Trophoblast cell (in vitro differentiated cells and primary cell): ENCODE measurements around the gene LHFPL2.
A peak's percentile ranks its signal among the peaks of the same experiment; 100 is the strongest.

Experiments used
- DNase-seq, 2 donors: peaks; one replicate each; pipeline ENCODE4 v3.0.0-alpha.2; 2016
- H2AFZ ChIP-seq: 2 replicates; pipeline ENCODE4 v1.6.1; 2013; ENCODE audit warnings: low read length, moderate library complexity, mild to moderate bottlenecking; ENCODE audit not compliant: insufficient read depth, poor library complexity
- H2AK5ac ChIP-seq: 2 replicates; pipeline ENCODE4 v1.6.1; 2013; ENCODE audit warnings: mild to moderate bottlenecking, low read length
- H2BK120ac ChIP-seq: 2 replicates; pipeline ENCODE4 v1.6.1; 2013; ENCODE audit warnings: low read length, mild to moderate bottlenecking, moderate library complexity; ENCODE audit not compliant: insufficient read depth, poor library complexity
- H2BK12ac ChIP-seq: 2 replicates; pipeline ENCODE4 v1.6.1; 2013; ENCODE audit warnings: mild to moderate bottlenecking, low read length, moderate library complexity
- H2BK5ac ChIP-seq: 2 replicates; pipeline ENCODE4 v1.6.1; 2013; ENCODE audit warnings: low read length, low read depth, moderate library complexity, mild to moderate bottlenecking; ENCODE audit not compliant: poor library complexity
- H3K14ac ChIP-seq: 2 replicates; pipeline ENCODE4 v1.6.1; 2013; ENCODE audit warnings: mild to moderate bottlenecking, low read length
- H3K18ac ChIP-seq: 2 replicates; pipeline ENCODE4 v1.6.1; 2013; ENCODE audit warnings: mild to moderate bottlenecking, low read length
- H3K23ac ChIP-seq: 2 replicates; pipeline ENCODE4 v1.6.1; 2013; ENCODE audit warnings: low read length
- H3K27ac ChIP-seq: 2 replicates; pipeline ENCODE4 v1.5.1; 2013; ENCODE audit warnings: low read depth, mild to moderate bottlenecking, inconsistent platforms, low read length, moderate library complexity
- H3K27me3 ChIP-seq: 2 replicates; pipeline ENCODE4 v1.6.1; 2013; ENCODE audit warnings: inconsistent platforms, mild to moderate bottlenecking, low read length, moderate library complexity; ENCODE audit not compliant: insufficient read depth
- H3K36me3 ChIP-seq, 2 experiments: 1 replicate in 1 of 2; 2 replicates in 1 of 2; pipeline ENCODE4 v1.6.1; 2013; ENCODE audit warnings: low read length in 2 of 2, mild to moderate bottlenecking in 2 of 2, moderate library complexity in 1 of 2; ENCODE audit not compliant: insufficient read depth in 2 of 2, control insufficient read depth in 1 of 2
- H3K4ac ChIP-seq: 2 replicates; pipeline ENCODE4 v1.6.1; 2013; ENCODE audit warnings: low read depth, mild to moderate bottlenecking, low read length, moderate library complexity
- H3K4me1 ChIP-seq, 2 experiments: 1 replicate in 1 of 2; 2 replicates in 1 of 2; pipeline ENCODE4 v1.6.1; 2013; ENCODE audit warnings: low read length in 2 of 2, mild to moderate bottlenecking in 2 of 2, moderate library complexity in 1 of 2; ENCODE audit not compliant: insufficient read depth in 2 of 2, control insufficient read depth in 1 of 2
- H3K4me2 ChIP-seq: 2 replicates; pipeline ENCODE4 v1.6.1; 2013; ENCODE audit warnings: inconsistent platforms, mild to moderate bottlenecking, low read length, moderate library complexity
- H3K4me3 ChIP-seq: 2 replicates; pipeline ENCODE4 v1.5.1; 2013; ENCODE audit warnings: mild to moderate bottlenecking, low read depth, low read length, inconsistent platforms
- H3K79me1 ChIP-seq: one replicate; pipeline ENCODE4 v1.6.1; 2013; ENCODE audit warnings: low read length
- H3K79me2 ChIP-seq: 2 replicates; pipeline ENCODE4 v1.6.1; 2013; ENCODE audit warnings: low read length, mild to moderate bottlenecking; ENCODE audit not compliant: control insufficient read depth, insufficient read depth, poor library complexity
- H3K9ac ChIP-seq: 2 replicates; pipeline ENCODE4 v1.6.1; 2013; ENCODE audit warnings: mild to moderate bottlenecking, low read length
- H3K9me3 ChIP-seq: 2 replicates; pipeline ENCODE4 v1.6.1; 2013; ENCODE audit warnings: low read depth, mild to moderate bottlenecking, control low read depth, inconsistent platforms, low read length; ENCODE audit not compliant: insufficient read depth
- H4K12ac ChIP-seq: 2 replicates; pipeline ENCODE4 v1.6.1; 2013; ENCODE audit warnings: low read depth, mild to moderate bottlenecking, low read length, moderate library complexity
- H4K8ac ChIP-seq: 2 replicates; pipeline ENCODE4 v1.6.1; 2013; ENCODE audit warnings: low read depth, mild to moderate bottlenecking, low read length, moderate library complexity
- H4K91ac ChIP-seq: one replicate; pipeline ENCODE4 v1.6.1; 2013; ENCODE audit warnings: low read depth, mild to moderate bottlenecking, low read length, moderate library complexity
- WGBS: extraction: QIAGEN DNeasy Blood & Tissue Kit; methylation state at CpG from one replicate; pipeline ENCODE4 v1.1.7; 2013; ENCODE audit warnings: missing lambda C conversion rate; ENCODE audit not compliant: insufficient read length, insufficient coverage; ENCODE audit errors: extremely low coverage; 5-methylcytosine and 5-hydroxymethylcytosine counted together

The LHFPL2 gene

DNA sequence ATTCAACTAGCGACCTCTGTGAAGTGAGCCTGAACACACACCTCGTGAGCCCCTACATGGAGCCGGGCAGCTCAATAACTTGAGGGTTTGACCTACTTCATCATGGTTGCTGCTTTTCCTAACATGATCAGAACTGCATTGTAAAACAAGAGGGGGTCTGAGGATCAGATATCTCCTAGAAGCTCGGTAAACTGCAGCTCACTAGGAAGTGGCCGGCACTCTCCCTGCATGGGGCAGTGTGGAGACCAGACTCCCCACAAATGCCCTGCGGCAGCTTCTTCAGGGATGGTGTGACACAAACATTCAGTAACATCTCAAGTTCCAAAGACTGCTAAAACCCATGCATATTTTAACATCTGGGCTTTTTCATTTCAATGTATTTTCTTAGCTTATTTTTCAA, 18.5 kb downstream of the LHFPL2 start:
- peaks cover 52 to 55% of the 10 kb centered on the region in 2 experiments for H3K4me1 ChIP-seq
- no peak overlapping the region for H3K4ac ChIP-seq
- H3K79me1 ChIP-seq: peaks cover 27% of the 10 kb centered on the region
- H4K91ac ChIP-seq: peak overlapping the region; percentile 71
- H4K12ac ChIP-seq: no peak overlapping the region
- H3K27me3 ChIP-seq: no peaks in the 10 kb centered on the region
- no peak overlapping the region for H3K23ac ChIP-seq
- no peak overlapping the region for H2AFZ ChIP-seq
- H2BK12ac ChIP-seq: peak overlapping the region; percentile 59
- H3K79me2 ChIP-seq: peaks cover 21% of the 10 kb centered on the region
- no CpG with 5 or more reads among the region's 6 CpGs for WGBS
- H3K27ac ChIP-seq: peak overlapping the region; percentile 70
- peak overlapping the region; percentile 30 for H2AK5ac ChIP-seq
- no peak overlapping the region for H3K9ac ChIP-seq
- H3K36me3 ChIP-seq: peaks cover 17 to 20% of the 10 kb centered on the region in 2 experiments
- no peaks in the 10 kb centered on the region for H3K9me3 ChIP-seq
- DNase-seq: no peak
- peak overlapping the region; percentile 36 for H3K14ac ChIP-seq
- no peak overlapping the region for H3K18ac ChIP-seq
- no peak overlapping the region for H3K4me3 ChIP-seq
- peak overlapping the region; percentile 22 for H4K8ac ChIP-seq
- H2BK120ac ChIP-seq: peak overlapping the region; percentile 34
- H2BK5ac ChIP-seq: no peak overlapping the region
- no peak overlapping the region for H3K4me2 ChIP-seq

DNA sequence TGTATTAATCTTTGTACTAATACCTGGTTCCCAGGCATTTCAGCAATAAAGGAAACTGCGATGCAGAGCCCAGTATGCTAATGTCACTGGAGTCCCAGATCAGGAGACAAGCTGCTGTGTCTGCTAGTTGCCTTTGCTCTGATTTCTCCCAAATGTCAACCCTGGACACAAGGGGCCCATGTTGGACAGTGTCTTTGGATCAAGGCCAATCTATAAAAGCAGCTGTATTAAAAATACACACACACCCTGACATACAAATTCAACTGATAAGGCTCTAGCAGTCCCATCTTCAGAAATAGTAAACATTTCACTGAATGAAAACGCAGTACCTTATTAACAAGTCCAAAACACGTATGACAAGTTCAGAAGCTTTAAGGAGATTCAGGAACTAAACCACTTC, 18.9 kb downstream of the LHFPL2 start:
- H3K4ac ChIP-seq: no peak overlapping the region

GRCh38 chr5:78628270-78628992, 20.1 kb downstream of the LHFPL2 start:
- peak overlapping the region; percentile 13 for H4K8ac ChIP-seq
- H2BK120ac ChIP-seq: no peak overlapping the region
- H3K18ac ChIP-seq: no peak overlapping the region
- peak overlapping the region; percentile 4 for H2BK12ac ChIP-seq
- no peak overlapping the region for H3K9ac ChIP-seq
- H3K14ac ChIP-seq: no peak overlapping the region
- H4K91ac ChIP-seq: no peak overlapping the region
- no peak overlapping the region for H4K12ac ChIP-seq
- no peak overlapping the region for H2AK5ac ChIP-seq
- peaks cover 48 to 55% of the 10 kb centered on the region in 2 experiments for H3K4me1 ChIP-seq
- no peaks in the 10 kb centered on the region for H3K9me3 ChIP-seq
- no peak overlapping the region for H3K23ac ChIP-seq
- no peak overlapping the region for H2AFZ ChIP-seq
- peak overlapping the region; percentile 24 for H3K4me2 ChIP-seq
- no CpG with 5 or more reads among the region's 5 CpGs for WGBS
- no peak for DNase-seq
- H3K79me2 ChIP-seq: peaks cover 13% of the 10 kb centered on the region
- H3K79me1 ChIP-seq: peaks cover 22% of the 10 kb centered on the region
- no peak overlapping the region for H3K4me3 ChIP-seq
- H3K27me3 ChIP-seq: no peaks in the 10 kb centered on the region
- peaks cover 13 to 18% of the 10 kb centered on the region in 2 experiments for H3K36me3 ChIP-seq
- H3K27ac ChIP-seq: peak overlapping the region; percentile 89
- no peak overlapping the region for H3K4ac ChIP-seq
- H2BK5ac ChIP-seq: peak overlapping the region; percentile 13

More for the DNA sequence above, 18.9 kb downstream of the LHFPL2 start:
- Histone ChIP-seq H2BK120ac (peak overlapping the region; percentile 34), H3K79me2 (peaks cover 20% of the 10 kb centered on the region), H4K12ac (no peak overlapping the region), H3K4me2 (no peak overlapping the region), H3K9me3 (no peaks in the 10 kb centered on the region), H3K14ac (peak overlapping the region; percentile 36), H3K27me3 (no peaks in the 10 kb centered on the region), H2BK5ac (no peak overlapping the region), H2AK5ac (no peak overlapping the region), H3K4me3 (no peak overlapping the region), H2AFZ (no peak overlapping the region), H3K36me3 (peaks cover 18 to 20% of the 10 kb centered on the region in 2 experiments), H3K27ac (peak overlapping the region; percentile 70), H3K79me1 (peaks cover 25% of the 10 kb centered on the region), H3K4me1 (peaks cover 51 to 57% of the 10 kb centered on the region in 2 experiments), H3K9ac (no peak overlapping the region), H4K91ac (peak overlapping the region; percentile 71), H4K8ac (no peak overlapping the region), H3K23ac (no peak overlapping the region), H3K18ac (no peak overlapping the region), H2BK12ac (peak overlapping the region; percentile 59)
- no CpG with 5 or more reads among the region's 3 CpGs for WGBS
- DNase-seq: no peak

DNA sequence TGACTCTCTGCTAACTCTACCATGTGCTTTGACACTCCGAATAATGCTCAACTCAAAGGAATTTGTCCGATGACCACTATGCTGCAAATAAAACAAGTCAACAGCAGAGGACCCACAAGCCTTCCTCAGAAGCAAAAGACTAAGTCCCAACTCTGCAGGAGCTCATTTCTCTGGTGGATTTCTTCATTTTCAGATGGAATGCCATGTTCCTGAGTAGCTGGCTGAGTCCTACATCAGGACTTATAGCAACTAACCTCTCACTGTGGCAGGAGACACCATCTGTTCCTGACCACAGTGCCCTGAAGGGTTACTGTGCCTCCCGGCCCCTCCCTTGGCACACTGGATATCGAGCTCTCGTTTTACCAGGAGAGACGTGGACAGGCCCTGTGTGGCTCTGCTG, 20.8 kb downstream of the LHFPL2 start:
- Histone ChIP-seq H3K36me3 (peaks cover 7 to 18% of the 10 kb centered on the region in 2 experiments), H2BK5ac (peak overlapping the region; percentile 94), H3K4me1 (peaks cover 47 to 53% of the 10 kb centered on the region in 2 experiments), H3K27ac (peak overlapping the region; percentile 89), H2BK12ac (peak overlapping the region; percentile 97), H3K4me3 (no peak overlapping the region), H3K9me3 (no peaks in the 10 kb centered on the region), H3K23ac (no peak overlapping the region), H3K18ac (peak overlapping the region; percentile 87), H3K4ac (peak overlapping the region; percentile 56), H2BK120ac (peak overlapping the region; percentile 82), H3K79me2 (peaks cover 9% of the 10 kb centered on the region), H3K27me3 (no peaks in the 10 kb centered on the region), H2AK5ac (peak overlapping the region; percentile 93), H3K79me1 (peaks cover 22% of the 10 kb centered on the region), H4K91ac (peak overlapping the region; percentile 97), H3K9ac (no peak overlapping the region), H4K8ac (peak overlapping the region; percentile 83), H3K4me2 (no peak overlapping the region), H3K14ac (peak overlapping the region; percentile 96), H2AFZ (no peak overlapping the region), H4K12ac (no peak overlapping the region)
- WGBS: no CpG with 5 or more reads among the region's 6 CpGs
- DNase-seq: no peak
